Heart right ventricle (tissue), 16 donors: ENCODE measurements around the gene NKX1-2. TPM values are rescaled to one million over a fixed set of nuclear protein-coding genes. Genes with fewer than 3 reads are reported as not detected.
A peak's percentile ranks its signal among the peaks of the same experiment; 100 is the strongest.

Experiments used
- ATAC-seq, 8 donors: fragments of 200-7000 bp; cut with Tn5 transposase; one replicate each; pipeline ENCODE4 v1.9.1; 2020; ENCODE audit warnings: mild to moderate bottlenecking in 8 of 8, moderate library complexity in 8 of 8, moderate number of reproducible peaks in 1 of 8
- DNase-seq, 2 donors: peaks; one replicate each; pipeline ENCODE4 v3.0.0-alpha.2; 2020
- H3K27ac ChIP-seq, 10 donors: fragments of 200-600 bp; sonication (generic) in 2 of 10; one replicate each; pipeline versions ENCODE4 v1.5.0 to v1.8.0; 2020 to 2022; ENCODE audit warnings: mild to moderate bottlenecking in 3 of 10
- H3K27me3 ChIP-seq, 7 donors: fragments of 200-600 bp; one replicate each; pipeline ENCODE4 v1.8.0; 2021 to 2022; ENCODE audit warnings: mild to moderate bottlenecking in 2 of 7
- H3K36me3 ChIP-seq, 9 donors: fragments of 200-600 bp; sonication (generic) in 1 of 9; one replicate each; pipeline versions ENCODE4 v1.5.0 to v1.8.0; 2020 to 2022; ENCODE audit warnings: mild to moderate bottlenecking in 2 of 9
- H3K4me1 ChIP-seq, 9 donors: fragments of 200-600 bp; sonication (generic) in 1 of 9; one replicate each; pipeline versions ENCODE4 v1.5.0 to v1.8.0; 2020 to 2022; ENCODE audit warnings: mild to moderate bottlenecking in 4 of 9
- H3K4me3 ChIP-seq, 10 donors: fragments of 200-600 bp; sonication (generic) in 2 of 10; one replicate each; pipeline versions ENCODE4 v1.5.0 to v1.8.0; 2020 to 2022; ENCODE audit warnings: mild to moderate bottlenecking in 7 of 10, moderate library complexity in 2 of 10
- H3K9me3 ChIP-seq, 11 donors: fragments of 200-600 bp in 10 of 11; sonication (generic) in 2 of 11; one replicate each; pipeline versions ENCODE4 v1.5.0 to v1.8.0; 2013 to 2022; ENCODE audit warnings: mild to moderate bottlenecking in 2 of 11, control low read depth in 1 of 11, moderate library complexity in 1 of 11
- WGBS, 2 donors: extraction: QIAGEN DNeasy Blood & Tissue Kit; methylation state at CpG; one replicate each; pipeline ENCODE4 v1.1.7; 2013; ENCODE audit warnings: inconsistent platforms in 1 of 2; 5-methylcytosine and 5-hydroxymethylcytosine counted together
- intact Hi-C, 10 donors: fragments of 100-400 bp; cut with DNase I; formaldehyde crosslinking; loops; one replicate each; pipeline versions ENCODE4 v1.11.1 to v1.14.2; 2022
- polyA plus RNA-seq, 2 donors: library from polyadenylated mRNA; stranded (reverse); fragments of 200-250 nt; gene quantifications; one replicate each; pipeline ENCODE4 v1.2.3, GENCODE V29; 2013
- total RNA-seq, 10 donors: library from RNA; stranded (reverse); fragmentation: NEBNext Ultra II Directional in 3 of 10; extraction: Animal tissue kit (Norgen Biotek cat#: 25700) in 3 of 10; gene quantifications; one replicate each; pipeline versions ENCODE4 v1.2.1 to v1.2.4, GENCODE V29; 2021 to 2023
- TF ChIP-seq, protein P1 (sequence below), 9 donors: fragments of 200-600 bp; sonication (generic) in 2 of 9; IDR thresholded peaks; one replicate each; pipeline versions ENCODE4 v1.5.0 to v1.8.0; 2021 to 2022; ENCODE audit warnings: antibody characterized with exemption in 9 of 9, mild to moderate bottlenecking in 5 of 9, moderate library complexity in 1 of 9
- donor health status: Arrhythmogenic right ventricular cardiomyopathy.
- donor health status: ischemic (EF 13 %, LVEDD 7.1; RV severe dilation, severe dysfunction).
- donor health status: healthy with polysubstance abuse.
- donor health status: DM: no; HTN: yes; CAD: no.
- donor health status: DM: no; HTN: no; CAD: no.
- donor health status: ischemic (EF 25% LVEDD 6.9; RV normal size, moderate dysfunction).
- donor health status: ischemic (EF 25% LVEDD 5.7; RV mildly dilated, moderate dysfunction).
- donor health status: healthy.
- donor health status: DM: yes; HTN: yes; CAD: no.
- donor health status: Ischemic cardiomyopathy.
- donor health status: ischemic (EF 35%, LVEDD 5.7; RV mildly dilated, moderate dysfunction).
- donor health status: nonischemic (EF 11% LVEDD 7.7; RV severe dilation, severe dysfunction).
- donor health status: DM: yes; HTN: yes; CAD: no.
- donor health status: PGD.
- donor health status: ischemic (EF 29% LVEDD 5.4; RV normal size, mild dysfunction).
- donor health status: nonischemic (EF 23%, LVEDD 6.1; RV moderate dilation, normal function).

Gene NKX1-2
- total and polyA plus RNA-seq, 12 donors, result not detected

DNA sequence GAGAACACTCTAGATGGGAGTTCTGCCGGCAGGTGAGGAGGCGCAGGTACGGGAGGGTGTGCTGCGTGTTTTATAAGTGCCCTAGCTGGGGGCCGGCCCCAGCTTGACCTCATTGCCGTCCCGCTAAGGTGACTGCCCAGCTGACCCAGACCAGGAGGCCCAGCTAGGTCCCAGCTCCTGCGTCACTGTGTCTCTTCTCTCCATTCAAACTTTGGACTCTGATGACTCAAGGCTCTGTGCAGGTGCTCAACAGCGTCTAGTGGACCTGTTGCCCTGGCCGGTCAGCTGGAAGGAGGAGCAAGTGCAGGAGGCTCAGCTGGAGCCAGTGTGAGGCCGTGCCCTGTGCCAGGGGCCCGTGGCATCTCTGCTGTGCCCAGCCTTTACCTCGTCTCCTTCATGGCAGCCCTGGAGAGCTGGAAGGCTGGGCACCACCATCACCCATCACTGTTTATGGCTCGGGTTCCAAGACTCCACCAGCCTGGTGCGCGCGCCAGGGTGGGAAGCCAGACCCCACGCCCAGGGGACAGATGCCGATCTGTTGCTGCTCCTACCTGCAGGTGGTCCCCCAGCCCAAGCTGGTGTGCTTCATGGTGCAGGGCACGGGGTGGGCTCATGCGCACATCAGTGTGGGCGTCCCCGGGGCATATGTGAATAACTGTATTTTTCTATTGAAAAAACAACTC is 26.3 kb upstream of the NKX1-2 start:
- ATAC-seq, result peak in 1 of 8 donors; percentile 21
- no peak overlapping the region for H3K27ac ChIP-seq
- H3K27me3 ChIP-seq, result no peaks in the 10 kb centered on the region
- no peaks in the 10 kb centered on the region for H3K9me3 ChIP-seq
- 96 to 97% methylated on average over 23 of the region's 23 CpGs for WGBS, 2 donors
- H3K4me1 ChIP-seq, result peaks cover 0 to 13% (median 0%) of the 10 kb centered on the region in 9 donors
- TF ChIP-seq, protein P1, sequence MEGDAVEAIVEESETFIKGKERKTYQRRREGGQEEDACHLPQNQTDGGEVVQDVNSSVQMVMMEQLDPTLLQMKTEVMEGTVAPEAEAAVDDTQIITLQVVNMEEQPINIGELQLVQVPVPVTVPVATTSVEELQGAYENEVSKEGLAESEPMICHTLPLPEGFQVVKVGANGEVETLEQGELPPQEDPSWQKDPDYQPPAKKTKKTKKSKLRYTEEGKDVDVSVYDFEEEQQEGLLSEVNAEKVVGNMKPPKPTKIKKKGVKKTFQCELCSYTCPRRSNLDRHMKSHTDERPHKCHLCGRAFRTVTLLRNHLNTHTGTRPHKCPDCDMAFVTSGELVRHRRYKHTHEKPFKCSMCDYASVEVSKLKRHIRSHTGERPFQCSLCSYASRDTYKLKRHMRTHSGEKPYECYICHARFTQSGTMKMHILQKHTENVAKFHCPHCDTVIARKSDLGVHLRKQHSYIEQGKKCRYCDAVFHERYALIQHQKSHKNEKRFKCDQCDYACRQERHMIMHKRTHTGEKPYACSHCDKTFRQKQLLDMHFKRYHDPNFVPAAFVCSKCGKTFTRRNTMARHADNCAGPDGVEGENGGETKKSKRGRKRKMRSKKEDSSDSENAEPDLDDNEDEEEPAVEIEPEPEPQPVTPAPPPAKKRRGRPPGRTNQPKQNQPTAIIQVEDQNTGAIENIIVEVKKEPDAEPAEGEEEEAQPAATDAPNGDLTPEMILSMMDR (IDR thresholded peaks at IDR 0.05), result no peak
- H3K36me3 ChIP-seq, result no peaks in the 10 kb centered on the region
- H3K4me3 ChIP-seq, result no peak overlapping the region
- no peak for DNase-seq
- intact Hi-C loops, result no loop called here

DNA sequence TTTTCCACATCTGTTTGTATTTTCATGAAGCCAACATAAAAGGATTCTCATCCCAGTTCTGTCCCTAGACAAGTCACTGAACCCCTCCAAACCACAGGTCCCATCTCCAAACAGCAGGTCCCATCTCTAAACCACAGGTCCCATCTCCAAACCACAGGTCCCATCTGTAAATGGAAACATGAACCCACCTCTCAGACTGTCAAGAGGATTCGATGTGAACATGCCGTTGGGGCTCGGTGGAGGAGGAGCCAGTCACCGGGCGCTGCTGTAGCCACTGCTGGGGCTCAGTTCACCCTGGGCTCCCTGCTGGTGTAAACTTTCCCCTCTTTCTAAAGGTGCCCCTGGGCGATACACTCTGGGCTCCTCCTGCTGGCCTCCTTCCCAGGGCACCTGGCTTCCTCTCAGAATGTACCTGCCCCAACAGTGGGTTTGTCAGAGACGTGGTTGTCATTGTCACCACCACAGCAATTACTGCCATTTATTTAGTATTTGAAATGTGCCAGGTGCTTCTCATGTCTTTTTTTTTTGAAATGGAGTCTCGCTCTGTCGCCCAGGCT is 24.8 kb upstream of the NKX1-2 start:
- Histone ChIP-seq H3K27me3 (no peaks in the 10 kb centered on the region), H3K27ac (no peak overlapping the region), H3K9me3 (no peaks in the 10 kb centered on the region), H3K36me3 (no peaks in the 10 kb centered on the region), H3K4me1 (peaks cover 0 to 13% (median 0%) of the 10 kb centered on the region in 9 donors), H3K4me3 (no peak overlapping the region)
- no peak for ATAC-seq
- intact Hi-C loops, result no loop called here
- 76 to 79% methylated on average over 9 of the region's 9 CpGs for WGBS, 2 donors
- no peak for DNase-seq
- TF ChIP-seq, protein P1 (IDR thresholded peaks at IDR 0.05), result no peak

DNA sequence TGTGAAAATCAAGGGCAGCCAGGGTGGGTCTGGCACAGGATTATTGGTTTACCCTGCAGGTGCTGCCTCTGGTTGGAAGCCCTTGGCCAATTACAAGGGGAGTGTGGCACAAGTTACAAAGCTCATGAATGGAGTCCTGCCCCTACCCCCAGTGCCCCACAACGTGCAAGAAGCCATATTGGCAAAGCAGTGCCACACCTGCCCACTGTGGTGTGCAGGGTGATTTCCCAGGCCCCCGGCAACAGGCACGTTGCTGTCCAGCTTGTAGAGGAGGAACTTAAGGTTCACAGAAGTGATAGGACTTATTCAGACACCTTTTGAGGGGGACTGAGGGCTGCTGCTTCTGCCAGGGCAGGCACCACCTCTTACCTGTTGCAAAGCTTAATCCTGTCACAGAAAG is 23.2 kb upstream of the NKX1-2 start:
- 73 to 81% methylated on average over 3 of the region's 3 CpGs for WGBS, 2 donors
- DNase-seq, result no peak
- Histone ChIP-seq H3K9me3 (no peaks in the 10 kb centered on the region), H3K27me3 (no peaks in the 10 kb centered on the region), H3K27ac (no peak overlapping the region), H3K4me3 (no peak overlapping the region), H3K36me3 (no peaks in the 10 kb centered on the region), H3K4me1 (peaks cover 0 to 7% (median 0%) of the 10 kb centered on the region in 9 donors)
- TF ChIP-seq, protein P1 (IDR thresholded peaks at IDR 0.05), result no peak
- intact Hi-C loops, result no loop called here
- no peak for ATAC-seq

GRCh38 chr10:124472071-124472470 is 22.2 kb upstream of the NKX1-2 start:
- ATAC-seq (no peak), DNase-seq (no peak)
- Histone ChIP-seq H3K27ac (no peak overlapping the region), H3K4me1 (no peaks in the 10 kb centered on the region), H3K9me3 (no peaks in the 10 kb centered on the region), H3K27me3 (no peaks in the 10 kb centered on the region), H3K4me3 (no peak overlapping the region), H3K36me3 (no peaks in the 10 kb centered on the region)
- intact Hi-C loops, result no loop called here
- 92 to 94% methylated on average over 6 of the region's 6 CpGs for WGBS, 2 donors
- TF ChIP-seq, protein P1 (IDR thresholded peaks at IDR 0.05), result no peak
